Measurements from ENCODE around the gene TARS3. TPM values are rescaled to one million over a fixed set of nuclear protein-coding genes. Genes with fewer than 3 reads are reported as not detected.
A peak's percentile ranks its signal among the peaks of the same experiment; 100 is the strongest.

TARS3 gene
- total and polyA plus RNA-seq, 2 donors from 2014 or later: 7.8 to 13.8 TPM

- FAIRE-seq: no peak
- H3K9ac ChIP-seq (ENCODE audit: low read length in 3 of 3): no peak overlapping the region
Measured at GRCh38 chr15:101615414-101615985, 108.8 kb downstream of the TARS3 start.

GRCh38 chr15:101614761-101615160 lies 109.5 kb downstream of the TARS3 start:
- H3K4me1 ChIP-seq (ENCODE audit: control insufficient read depth in 2 of 3, insufficient read depth in 2 of 3, low read depth in 1 of 3, low read length in 3 of 3): peaks cover 0 to 20% (median 8%) of the 10 kb centered on the region in 3 donors
- TF ChIP-seq, protein P1, sequence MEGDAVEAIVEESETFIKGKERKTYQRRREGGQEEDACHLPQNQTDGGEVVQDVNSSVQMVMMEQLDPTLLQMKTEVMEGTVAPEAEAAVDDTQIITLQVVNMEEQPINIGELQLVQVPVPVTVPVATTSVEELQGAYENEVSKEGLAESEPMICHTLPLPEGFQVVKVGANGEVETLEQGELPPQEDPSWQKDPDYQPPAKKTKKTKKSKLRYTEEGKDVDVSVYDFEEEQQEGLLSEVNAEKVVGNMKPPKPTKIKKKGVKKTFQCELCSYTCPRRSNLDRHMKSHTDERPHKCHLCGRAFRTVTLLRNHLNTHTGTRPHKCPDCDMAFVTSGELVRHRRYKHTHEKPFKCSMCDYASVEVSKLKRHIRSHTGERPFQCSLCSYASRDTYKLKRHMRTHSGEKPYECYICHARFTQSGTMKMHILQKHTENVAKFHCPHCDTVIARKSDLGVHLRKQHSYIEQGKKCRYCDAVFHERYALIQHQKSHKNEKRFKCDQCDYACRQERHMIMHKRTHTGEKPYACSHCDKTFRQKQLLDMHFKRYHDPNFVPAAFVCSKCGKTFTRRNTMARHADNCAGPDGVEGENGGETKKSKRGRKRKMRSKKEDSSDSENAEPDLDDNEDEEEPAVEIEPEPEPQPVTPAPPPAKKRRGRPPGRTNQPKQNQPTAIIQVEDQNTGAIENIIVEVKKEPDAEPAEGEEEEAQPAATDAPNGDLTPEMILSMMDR (IDR thresholded peaks at IDR 0.05; ENCODE audit: borderline replicate concordance, extremely low read depth, insufficient read depth): no peak
- FAIRE-seq: no peak
- no peaks in the 10 kb centered on the region for H3K27me3 ChIP-seq (ENCODE audit: control insufficient read depth, insufficient read depth, low read length)
- no peak overlapping the region for H3K4me3 ChIP-seq (ENCODE audit: low read length in 3 of 3)
- intact Hi-C loops (cut with DNase I): no loop called here
- peak in 1 of 5 donors; percentile 19 for DNase-seq
- no peak overlapping the region for H3K27ac ChIP-seq (ENCODE audit: low read depth in 2 of 2, low read length in 2 of 2)
- H3K36me3 ChIP-seq (ENCODE audit: control insufficient read depth in 2 of 3, insufficient read depth in 3 of 3, low read length in 3 of 3): no peaks in the 10 kb centered on the region
- H3K9ac ChIP-seq (ENCODE audit: low read length in 3 of 3): no peak overlapping the region
- H3K9me3 ChIP-seq (ENCODE audit: control insufficient read depth in 2 of 3, insufficient read depth in 1 of 3, low read length in 3 of 3): no peaks in the 10 kb centered on the region

More at GRCh38 chr15:101615414-101615985, 108.8 kb downstream of the TARS3 start:
- TF ChIP-seq, protein P1 (IDR thresholded peaks at IDR 0.05; ENCODE audit: borderline replicate concordance, extremely low read depth, insufficient read depth): no peak
- H3K36me3 ChIP-seq (ENCODE audit: control insufficient read depth in 2 of 3, insufficient read depth in 3 of 3, low read length in 3 of 3): no peaks in the 10 kb centered on the region
- intact Hi-C loops (cut with DNase I): no loop called here
- H3K27me3 ChIP-seq (ENCODE audit: control insufficient read depth, insufficient read depth, low read length): no peaks in the 10 kb centered on the region
- peak in 1 of 5 donors; percentile 85 for DNase-seq
- H3K27ac ChIP-seq (ENCODE audit: low read depth in 2 of 2, low read length in 2 of 2): no peak overlapping the region
- no peaks in the 10 kb centered on the region for H3K9me3 ChIP-seq (ENCODE audit: control insufficient read depth in 2 of 3, insufficient read depth in 1 of 3, low read length in 3 of 3)
- no peak overlapping the region for H3K4me3 ChIP-seq (ENCODE audit: low read length in 3 of 3)
- peaks cover 0 to 20% (median 8%) of the 10 kb centered on the region in 3 donors for H3K4me1 ChIP-seq (ENCODE audit: control insufficient read depth in 2 of 3, insufficient read depth in 2 of 3, low read depth in 1 of 3, low read length in 3 of 3)

GRCh38 chr15:101614001-101614585 lies 110.2 kb downstream of the TARS3 start:
- Histone ChIP-seq H3K9me3 (ENCODE audit: control insufficient read depth in 2 of 3, insufficient read depth in 1 of 3, low read length in 3 of 3) (no peaks in the 10 kb centered on the region), H3K4me1 (ENCODE audit: control insufficient read depth in 2 of 3, insufficient read depth in 2 of 3, low read depth in 1 of 3, low read length in 3 of 3) (peaks cover 0 to 20% (median 8%) of the 10 kb centered on the region in 3 donors), H3K9ac (ENCODE audit: low read length in 3 of 3) (no peak overlapping the region), H3K27ac (ENCODE audit: low read depth in 2 of 2, low read length in 2 of 2) (no peak overlapping the region), H3K4me3 (ENCODE audit: low read length in 3 of 3) (no peak overlapping the region), H3K27me3 (ENCODE audit: control insufficient read depth, insufficient read depth, low read length) (no peaks in the 10 kb centered on the region), H3K36me3 (ENCODE audit: control insufficient read depth in 2 of 3, insufficient read depth in 3 of 3, low read length in 3 of 3) (no peaks in the 10 kb centered on the region)
- FAIRE-seq (no peak), DNase-seq (peak in 3 of 5 donors; percentile 18 to 74 (median 62))
- TF ChIP-seq, protein P1 (IDR thresholded peaks at IDR 0.05; ENCODE audit: borderline replicate concordance, extremely low read depth, insufficient read depth): no peak
- intact Hi-C loops (cut with DNase I): no loop called here
